Hepatocyte (in vitro differentiated cells): ENCODE data around the gene B3GAT1. TPM values are rescaled to one million over a fixed set of nuclear protein-coding genes. Genes with fewer than 3 reads are reported as not detected.

Experiments used
- DNase-seq: peaks from one replicate; pipeline ENCODE4 v3.0.0-alpha.2; 2016; ENCODE audit warnings: low spot score
- H2AFZ ChIP-seq: fragments of 200-600 bp; sonication (generic); 2 replicates; pipeline ENCODE4 v1.6.0; 2016; ENCODE audit warnings: antibody characterized with exemption, mild to moderate bottlenecking
- H3K27ac ChIP-seq: fragments of 200-600 bp; sonication (generic); 2 replicates; pipeline ENCODE4 v1.5.1; 2016; ENCODE audit warnings: mild to moderate bottlenecking
- H3K27me3 ChIP-seq: fragments of 200-600 bp; sonication (generic); 2 replicates; pipeline ENCODE4 v1.6.1; 2016
- H3K36me3 ChIP-seq: fragments of 200-600 bp; sonication (generic); replicated peaks from 2 replicates; pipeline ENCODE4 v1.5.1; 2016; ENCODE audit warnings: low read depth; ENCODE audit not compliant: insufficient read depth
- H3K4me1 ChIP-seq: fragments of 200-600 bp; sonication (generic); 2 replicates; pipeline ENCODE4 v1.5.1; 2016; ENCODE audit warnings: mild to moderate bottlenecking, moderate library complexity; ENCODE audit not compliant: insufficient read depth
- H3K4me2 ChIP-seq: fragments of 200-600 bp; sonication (generic); 2 replicates; pipeline ENCODE4 v1.6.0; 2016
- H3K4me3 ChIP-seq: fragments of 200-600 bp; sonication (generic); 2 replicates; pipeline ENCODE4 v1.5.1; 2016; ENCODE audit warnings: mild to moderate bottlenecking
- H3K79me2 ChIP-seq: fragments of 200-600 bp; sonication (generic); 2 replicates; pipeline ENCODE4 v1.6.0; 2017; ENCODE audit warnings: mild to moderate bottlenecking
- H3K9me2 ChIP-seq: fragments of 200-600 bp; sonication (generic); replicated peaks from 2 replicates; pipeline ENCODE4 v1.6.0; 2017; ENCODE audit warnings: mild to moderate bottlenecking; ENCODE audit not compliant: insufficient read depth
- H3K9me3 ChIP-seq: fragments of 200-600 bp; sonication (generic); 2 replicates; pipeline ENCODE4 v1.5.1; 2016; ENCODE audit warnings: low read depth, mild to moderate bottlenecking
- H4K20me1 ChIP-seq: fragments of 200-600 bp; sonication (generic); 2 replicates; pipeline ENCODE4 v1.6.0; 2016; ENCODE audit warnings: mild to moderate bottlenecking; ENCODE audit not compliant: insufficient read depth, poor library complexity, severe bottlenecking
- CTCF ChIP-seq: fragments of 200-600 bp; sonication (generic); IDR thresholded peaks from 2 replicates; pipeline ENCODE4 v1.5.1; 2016; ENCODE audit warnings: antibody characterized with exemption, mild to moderate bottlenecking; ENCODE audit not compliant: poor library complexity
- EZH2 ChIP-seq: fragments of 200-600 bp; sonication (generic); IDR thresholded peaks from 2 replicates; pipeline ENCODE4 v1.6.1; 2016; ENCODE audit warnings: antibody characterized with exemption, mild to moderate bottlenecking, borderline replicate concordance
- EZH2phosphoT487 ChIP-seq: fragments of 200-600 bp; sonication (generic); IDR thresholded peaks from one replicate; pipeline ENCODE4 v1.6.1; 2018; ENCODE audit warnings: antibody characterized with exemption, mild to moderate bottlenecking, low read depth, moderate library complexity; ENCODE audit not compliant: unreplicated experiment, severe bottlenecking
- WGBS: methylation state at CpG from one replicate; pipeline ENCODE4 v1.1.6; 2016; ENCODE audit warnings: low lambda C conversion rate; ENCODE audit errors: missing lambda C conversion rate; 5-methylcytosine and 5-hydroxymethylcytosine counted together
- polyA plus RNA-seq: library from polyadenylated mRNA; unstranded; fragments of >200 nt; fragmentation: Nextera tagmentation; extraction: Ambion mirVana; gene quantifications from 2 replicates; pipeline ENCODE4 v1.2.1, GENCODE V29; 2016
- total RNA-seq: library from RNA; depleted of rRNA; stranded (reverse); fragments of >200 nt; gene quantifications from 2 replicates; pipeline ENCODE4 v1.2.3, GENCODE V29; 2014

B3GAT1 gene
- total and polyA plus RNA-seq, 2 experiments from 2014 or later, result 0.17 to 0.40 TPM

GRCh38 chr11:134361661-134362060 is 50.4 kb downstream of the B3GAT1 start:
- no peaks in the 10 kb centered on the region for H3K9me2 ChIP-seq
- no peak overlapping the region for H3K4me2 ChIP-seq
- no peaks in the 10 kb centered on the region for H3K9me3 ChIP-seq
- no peak overlapping the region for H3K27ac ChIP-seq
- H2AFZ ChIP-seq, result no peak overlapping the region
- H4K20me1 ChIP-seq, result no peaks in the 10 kb centered on the region
- TF ChIP-seq CTCF (no peak), EZH2 (no peak), EZH2phosphoT487 (no peak)
- no peaks in the 10 kb centered on the region for H3K27me3 ChIP-seq
- H3K79me2 ChIP-seq, result no peaks in the 10 kb centered on the region
- no peaks in the 10 kb centered on the region for H3K36me3 ChIP-seq
- WGBS, result 94% methylated on average over 26 of the region's 26 CpGs
- no peak for DNase-seq
- no peak overlapping the region for H3K4me3 ChIP-seq
- no peaks in the 10 kb centered on the region for H3K4me1 ChIP-seq

- Histone ChIP-seq H3K36me3 (no peaks in the 10 kb centered on the region), H3K4me3 (no peak overlapping the region), H3K27ac (no peak overlapping the region), H3K79me2 (no peaks in the 10 kb centered on the region), H2AFZ (no peak overlapping the region), H3K4me1 (no peaks in the 10 kb centered on the region), H3K27me3 (no peaks in the 10 kb centered on the region), H3K9me2 (no peaks in the 10 kb centered on the region), H3K4me2 (no peak overlapping the region), H3K9me3 (no peaks in the 10 kb centered on the region), H4K20me1 (no peaks in the 10 kb centered on the region)
- peak; percentile 90 for DNase-seq
- TF ChIP-seq EZH2phosphoT487 (no peak), CTCF (peak; percentile 94)
- 29% methylated on average over 30 of the region's 30 CpGs for WGBS
Measured at GRCh38 chr11:134360050-134360835, 51.8 kb downstream of the B3GAT1 start.

- Histone ChIP-seq H3K27me3 (no peaks in the 10 kb centered on the region), H3K9me3 (no peaks in the 10 kb centered on the region), H4K20me1 (no peaks in the 10 kb centered on the region), H2AFZ (no peak overlapping the region), H3K4me1 (no peaks in the 10 kb centered on the region), H3K36me3 (no peaks in the 10 kb centered on the region), H3K79me2 (no peaks in the 10 kb centered on the region), H3K27ac (no peak overlapping the region), H3K9me2 (no peaks in the 10 kb centered on the region), H3K4me2 (no peak overlapping the region), H3K4me3 (no peak overlapping the region)
- no peak for DNase-seq
- WGBS, result 93% methylated on average over 10 of the region's 10 CpGs
- no peak for TF ChIP-seq EZH2phosphoT487
- no peak for TF ChIP-seq EZH2
- TF ChIP-seq CTCF, result no peak
Measured at GRCh38 chr11:134359646-134360045, 52.4 kb downstream of the B3GAT1 start.
